G401.6 (cell line): Measurements from ENCODE around the gene PM20D2.
"Not testable (repeated sequence)": the region's sequence is repeated elsewhere in the genome, so short reads cannot be mapped to it uniquely, and the experiment has no call there.

Source experiments
- FAIRE-seq: peaks from 2 replicates; lab custom pipeline; 2012; peaks lifted over from hg19 to GRCh38; lab: Jason Lieb, UNC

PM20D2 gene

DNA sequence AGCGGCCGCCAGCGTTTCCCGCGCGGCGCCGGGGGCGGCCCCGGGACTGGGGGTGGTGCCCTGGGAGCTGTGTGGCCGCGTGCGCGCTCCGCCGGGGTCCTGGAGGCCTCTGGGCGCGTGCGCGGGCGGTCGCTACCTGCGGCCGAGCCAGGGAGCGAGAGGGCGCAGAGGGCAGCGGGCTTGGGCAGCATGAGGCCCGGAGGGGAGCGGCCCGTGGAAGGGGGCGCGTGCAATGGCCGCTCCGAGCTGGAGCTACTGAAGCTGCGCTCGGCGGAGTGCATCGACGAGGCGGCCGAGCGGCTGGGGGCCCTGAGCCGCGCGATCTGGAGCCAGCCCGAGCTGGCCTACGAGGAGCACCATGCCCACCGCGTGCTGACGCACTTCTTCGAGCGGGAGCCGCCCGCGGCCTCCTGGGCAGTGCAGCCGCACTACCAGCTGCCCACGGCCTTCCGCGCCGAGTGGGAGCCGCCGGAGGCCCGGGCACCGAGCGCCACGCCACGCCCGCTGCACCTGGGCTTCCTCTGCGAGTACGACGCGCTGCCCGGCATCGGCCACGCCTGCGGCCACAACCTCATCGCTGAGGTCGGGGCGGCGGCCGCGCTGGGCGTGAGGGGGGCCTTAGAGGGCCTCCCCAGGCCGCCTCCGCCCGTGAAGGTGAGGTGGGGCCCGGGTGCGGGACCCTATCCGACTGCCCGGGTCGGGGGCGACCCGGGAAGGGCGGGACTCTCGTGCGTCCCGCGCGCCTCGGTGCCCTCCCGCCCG is at the start of gene PM20D2:
TSS of gene PM20D2 (plus strand) at position 100 of the 762 bp plus-strand sequence. CDS start at position 190, 90 bp downstream.
- FAIRE-seq, result no peak

GRCh38 chr6:89098461-89098860 is 47.4 kb upstream of the PM20D2 start:
- FAIRE-seq, result no peak

- no peak for FAIRE-seq
These were observed 45.7 kb upstream of the PM20D2 start for GRCh38 chr6:89100114-89100513.

DNA sequence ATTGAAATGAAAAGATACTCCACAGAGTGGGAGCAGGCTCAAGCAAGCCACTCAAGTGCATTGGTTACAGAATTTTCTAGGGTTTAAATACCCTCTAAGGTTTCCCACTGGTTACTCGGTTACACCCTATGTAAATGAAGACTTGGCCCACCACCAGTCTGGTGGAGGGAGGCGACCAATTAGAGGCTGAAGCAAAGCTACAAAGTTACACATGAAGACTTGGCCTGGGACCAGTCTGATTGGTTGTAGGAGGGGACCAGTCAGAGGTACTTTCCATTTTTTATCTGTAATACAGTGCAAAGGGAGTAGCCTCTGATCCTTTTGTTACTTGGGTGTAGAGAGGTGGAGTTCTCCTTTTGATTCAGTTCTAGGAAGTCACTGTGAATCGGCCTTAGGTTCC is 35.6 kb upstream of the PM20D2 start:
- no peak for FAIRE-seq

- FAIRE-seq, result no peak
These were observed 33.9 kb upstream of the PM20D2 start for GRCh38 chr6:89111933-89112332.

DNA sequence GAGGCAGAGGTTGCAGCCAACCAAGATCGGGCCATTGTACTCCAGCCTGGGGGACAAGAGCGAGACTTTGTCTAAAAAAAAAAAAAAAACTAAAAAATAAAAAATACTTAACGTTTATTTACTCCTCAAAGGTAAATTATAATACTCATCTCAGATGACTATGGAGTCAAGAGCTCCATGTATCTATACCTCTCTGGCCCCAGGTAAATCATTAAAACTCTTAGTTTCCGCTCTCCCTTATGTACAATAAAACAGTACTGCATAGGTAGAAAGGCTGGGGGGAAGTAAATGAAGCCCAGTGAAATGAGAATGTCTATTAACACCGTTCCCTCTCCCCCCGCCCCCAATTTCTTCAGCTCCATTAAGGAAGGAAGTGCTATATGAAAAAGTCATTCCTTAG is 29.2 kb upstream of the PM20D2 start:
- FAIRE-seq, result no peak

- no peak for FAIRE-seq
These were observed 28.4 kb upstream of the PM20D2 start, which contains the start of gene SRSF12 for GRCh38 chr6:89117211-89118108. Gene SRSF12 (minus strand): TSS chr6:89118071. CDS start chr6:89117887, 184 bp downstream.

- no peak for FAIRE-seq
These were observed 26.9 kb upstream of the PM20D2 start for GRCh38 chr6:89118931-89119330.

- no peak for FAIRE-seq
These were observed 25.5 kb upstream of the PM20D2 start for GRCh38 chr6:89120371-89120770.

- FAIRE-seq, result peak; percentile 71
These were observed 23.9 kb upstream of the PM20D2 start for GRCh38 chr6:89121934-89122333.

GRCh38 chr6:89122625-89123024 is 23.2 kb upstream of the PM20D2 start:
- FAIRE-seq, result peak; percentile 97

- not testable (repeated sequence) for FAIRE-seq
These were observed 17.6 kb upstream of the PM20D2 start for GRCh38 chr6:89128256-89128671.

DNA sequence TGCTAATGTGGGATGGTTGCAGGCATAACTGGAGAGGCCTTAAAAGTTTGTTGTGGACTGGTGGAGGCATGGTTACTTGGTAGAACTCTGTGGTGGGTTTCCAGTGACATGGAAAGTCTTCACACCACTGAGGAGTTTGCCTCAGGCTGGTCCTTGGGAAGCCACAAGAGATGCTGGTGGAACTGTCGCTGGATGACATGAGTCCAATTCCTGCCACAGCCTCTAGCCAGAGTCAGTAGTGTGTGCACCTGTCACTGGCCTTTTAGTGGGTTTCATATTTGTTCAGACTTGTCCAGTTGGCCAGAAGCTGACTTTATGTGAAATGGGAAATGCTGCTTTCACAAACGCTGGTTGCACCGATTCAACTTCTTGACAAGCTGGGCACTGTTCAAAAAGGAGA is 14.3 kb upstream of the PM20D2 start:
- FAIRE-seq, result no peak

DNA sequence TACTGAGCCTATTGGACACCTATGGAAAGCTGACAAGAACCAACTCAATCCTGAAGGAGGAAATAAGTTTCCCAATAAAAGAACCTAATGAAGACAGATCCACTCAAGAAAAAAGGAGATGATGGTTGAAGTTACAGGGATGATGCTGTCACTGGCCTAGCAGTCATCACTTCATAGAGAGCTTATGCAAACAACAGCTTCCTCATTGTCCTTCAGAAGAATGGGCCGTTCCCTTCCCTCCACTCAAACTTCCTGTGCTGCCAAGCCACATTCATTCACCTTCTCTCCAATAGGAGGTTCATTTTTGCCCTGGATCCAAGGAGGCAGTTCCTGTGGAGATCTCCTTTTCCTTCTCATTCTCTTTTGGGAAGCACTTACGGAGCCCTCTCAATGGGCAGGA is 13.8 kb upstream of the PM20D2 start:
- no peak for FAIRE-seq

DNA sequence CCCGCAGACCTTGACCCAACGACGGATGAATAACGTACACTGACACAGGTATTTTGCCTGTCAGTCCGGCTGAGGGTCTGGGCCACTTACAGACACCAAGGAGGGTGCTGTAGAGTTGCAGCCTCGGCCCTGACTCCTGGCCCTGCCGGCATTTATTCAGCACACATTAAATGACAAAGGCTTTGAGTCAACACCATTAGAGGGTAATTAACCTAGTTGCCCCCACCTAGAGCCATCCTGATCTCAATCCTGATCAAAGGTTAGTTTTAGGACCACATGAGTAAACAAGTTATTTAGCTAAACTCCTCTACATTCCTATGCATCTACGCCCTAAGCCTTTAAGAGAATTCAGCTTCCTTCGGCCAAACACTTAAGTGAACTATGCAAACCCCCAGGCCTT is 11.9 kb upstream of the PM20D2 start:
- no peak for FAIRE-seq

DNA sequence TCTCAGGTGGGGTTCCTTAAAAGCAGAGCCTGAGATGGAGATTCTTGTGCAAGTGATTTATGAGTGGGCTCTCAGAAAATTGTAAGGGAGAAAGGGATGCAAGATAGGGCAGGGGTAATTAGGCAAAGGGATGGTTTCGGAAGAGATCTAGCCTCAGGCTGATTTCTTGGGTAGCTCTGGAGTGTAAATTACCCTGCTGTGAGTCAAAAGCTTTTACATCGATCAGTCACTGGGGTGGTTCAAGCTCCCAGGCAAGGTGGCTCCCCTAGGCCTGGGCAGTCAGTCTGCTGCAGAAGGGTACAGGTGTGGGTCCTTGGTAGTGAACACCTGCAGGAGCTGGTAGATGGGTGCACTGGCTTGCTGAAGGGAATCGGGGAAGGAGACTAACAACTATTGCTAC is 11.1 kb upstream of the PM20D2 start:
- FAIRE-seq, result no peak

GRCh38 chr6:89138173-89138572 is 7.7 kb upstream of the PM20D2 start:
- no peak for FAIRE-seq

DNA sequence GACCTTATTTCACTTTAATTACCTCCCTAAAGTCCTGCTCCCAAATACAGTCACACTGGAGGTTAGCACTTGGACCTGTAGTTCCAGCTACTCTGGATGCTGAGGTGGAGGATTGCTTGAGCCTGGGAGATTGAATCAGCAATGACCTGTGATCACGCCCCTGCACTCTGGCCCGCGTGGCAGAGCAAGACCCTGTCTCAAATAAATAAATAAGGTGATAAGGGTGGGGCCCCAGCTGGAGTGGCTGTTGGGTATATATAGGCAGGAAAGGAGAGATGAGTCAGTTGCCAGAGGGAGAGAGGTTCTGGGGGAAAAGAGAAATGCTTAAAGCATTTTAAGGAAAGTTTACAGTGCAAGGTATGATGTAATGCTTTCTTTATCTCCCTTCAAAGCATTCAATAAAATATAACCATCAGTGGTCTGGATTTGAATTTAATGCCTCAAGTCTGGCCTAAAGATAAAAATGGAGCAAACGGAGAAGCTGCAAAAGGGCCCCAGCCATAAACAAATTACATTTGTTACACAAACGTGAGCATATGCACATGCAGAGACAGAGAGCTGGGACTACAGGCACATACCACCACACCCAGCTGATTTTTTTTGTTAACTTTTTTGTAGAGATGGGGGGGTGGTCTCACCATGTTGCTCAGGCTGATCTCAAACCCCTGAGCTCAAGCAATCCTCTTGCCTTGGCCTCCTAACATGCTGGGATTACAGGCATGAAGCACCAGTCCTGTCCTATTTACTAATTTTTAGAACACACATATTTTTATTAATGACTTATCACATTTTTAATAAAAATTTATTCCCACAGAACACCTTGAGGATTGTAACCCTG is 6.1 kb upstream of the PM20D2 start:
- FAIRE-seq, result no peak

GRCh38 chr6:89140347-89141156 is 5.3 kb upstream of the PM20D2 start:
- no peak for FAIRE-seq

- peak; percentile 3 for FAIRE-seq
These were observed 1.4 kb upstream of the PM20D2 start for GRCh38 chr6:89144354-89144906.
